DOHH2 (cell line): ENCODE measurements around the gene MZB1.

Experiments
- CTCF ChIP-seq: fragments of 200-600 bp; sonication (generic); IDR thresholded peaks from one replicate; pipeline ENCODE4 v1.5.1; 2014; ENCODE audit warnings: antibody characterized with exemption, mild to moderate bottlenecking, low read depth, low read length; ENCODE audit not compliant: poor library complexity, severe bottlenecking
- EZH2phosphoT487 ChIP-seq: fragments of 200-600 bp; sonication (generic); IDR thresholded peaks from 2 replicates; pipeline ENCODE4 v1.6.1; 2017; ENCODE audit warnings: borderline replicate concordance, mild to moderate bottlenecking, antibody characterized with exemption, low read length, moderate library complexity, mixed read lengths

- TF ChIP-seq CTCF (no peak), EZH2phosphoT487 (no peak)
Observed at GRCh38 chr5:139438707-139439012, 48.9 kb upstream of the MZB1 start.
